GM12878 (cell line): ENCODE data around the gene PODXL2.

Experiments
- CTCF ChIP-seq, 3 experiments: IDR thresholded peaks in 2 of 3; conservative IDR thresholded peaks in 1 of 3; 2 replicates each; pipeline ENCODE4 v1.5.1; 2011; ENCODE audit warnings: low read depth in 3 of 3, low read length in 3 of 3, mild to moderate bottlenecking in 3 of 3, control low read depth in 2 of 3, moderate library complexity in 2 of 3, inconsistent platforms in 1 of 3, mixed read lengths in 1 of 3; ENCODE audit not compliant: control insufficient read depth in 2 of 3, insufficient read depth in 1 of 3; ENCODE audit errors: extremely low read depth in 1 of 3
- EGR1 ChIP-seq, 2 experiments: IDR thresholded peaks; 1 replicate in 1 of 2; 2 replicates in 1 of 2; pipeline ENCODE4 v1.6.1; 2011 to 2012; ENCODE audit warnings: low read depth in 2 of 2, low read length in 2 of 2, borderline replicate concordance in 1 of 2, mild to moderate bottlenecking in 1 of 2, moderate library complexity in 1 of 2
- EP300 ChIP-seq, 2 experiments: fragments of 150-350 bp in 1 of 2; IDR thresholded peaks; 2 replicates each; pipeline ENCODE4 v1.6.1; 2011 to 2012; ENCODE audit warnings: low read depth in 2 of 2, low read length in 2 of 2, borderline replicate concordance in 1 of 2, improper control_type of control experiment in 1 of 2, inconsistent platforms in 1 of 2; ENCODE audit not compliant: control insufficient read depth in 1 of 2
- FOS ChIP-seq: IDR thresholded peaks from 3 replicates; pipeline ENCODE4 v1.6.1; 2011; ENCODE audit warnings: borderline replicate concordance; ENCODE audit not compliant: insufficient read length; ENCODE audit errors: extremely low read depth
- HDAC2 ChIP-seq: fragments of 200-600 bp; sonication (generic); IDR thresholded peaks from 2 replicates; pipeline ENCODE4 v1.6.1; 2017
- KLF5 ChIP-seq: fragments of 450-650 bp; IDR thresholded peaks from 2 replicates; pipeline ENCODE4 v1.6.1; 2014; ENCODE audit warnings: mild to moderate bottlenecking; ENCODE audit not compliant: partially characterized antibody
- POLR2AphosphoS5 ChIP-seq: IDR thresholded peaks from 2 replicates; pipeline ENCODE4 v1.6.1; 2011; ENCODE audit warnings: mild to moderate bottlenecking, low read length, inconsistent platforms
- REST ChIP-seq: IDR thresholded peaks from 2 replicates; pipeline ENCODE4 v1.6.1; 2012; ENCODE audit warnings: mild to moderate bottlenecking, low read depth, low read length
- TCF3 ChIP-seq: IDR thresholded peaks from 2 replicates; pipeline ENCODE4 v1.6.1; 2012; ENCODE audit warnings: low read depth, mild to moderate bottlenecking, low read length, borderline replicate concordance; ENCODE audit not compliant: insufficient read depth

- no peak for TF ChIP-seq EGR1 (IDR thresholded peaks at IDR 0.05; ENCODE audit: borderline replicate concordance in 1 of 2, low read depth in 2 of 2, low read length in 2 of 2)
- no peak for TF ChIP-seq CTCF (IDR thresholded peaks at IDR 0.05 in 2 of 3, conservative IDR thresholded peaks at IDR 0.05 in 1 of 3; ENCODE audit: control insufficient read depth in 2 of 3, extremely low read depth in 1 of 3, insufficient read depth in 1 of 3, low read depth in 3 of 3, low read length in 3 of 3)
- no peak for TF ChIP-seq POLR2AphosphoS5
- TF ChIP-seq HDAC2: no peak
- TF ChIP-seq FOS: no peak
- TF ChIP-seq KLF5: no peak
- no peak for TF ChIP-seq TCF3
- no peak for TF ChIP-seq REST
- no peak for TF ChIP-seq EP300 (IDR thresholded peaks at IDR 0.05; ENCODE audit: borderline replicate concordance in 1 of 2, control insufficient read depth in 1 of 2, low read depth in 2 of 2, low read length in 2 of 2)
Observed at GRCh38 chr3:127644641-127645370, 15.8 kb downstream of the PODXL2 start.
